ENCODE results near the gene TLCD1. TPM values are rescaled to one million over a fixed set of nuclear protein-coding genes. Genes with fewer than 3 reads are reported as not detected.
"Not testable (repeated sequence)": the region's sequence is repeated elsewhere in the genome, so short reads cannot be mapped to it uniquely, and the experiment has no call there.

The TLCD1 gene
- total RNA-seq, 1 donor: 7.8 TPM

- peak; percentile 99 for TF ChIP-seq CTCF (IDR thresholded peaks at IDR 0.05; ENCODE audit: insufficient read depth, low read length)
- peak; percentile 90 for DNase-seq (ENCODE audit: low read depth)
- peak overlapping the region; percentile 79 for H3K4me3 ChIP-seq (ENCODE audit: low read depth, low read length)
Measured at GRCh38 chr17:28726627-28727491, 826 bp upstream of the TLCD1 start.

DNA sequence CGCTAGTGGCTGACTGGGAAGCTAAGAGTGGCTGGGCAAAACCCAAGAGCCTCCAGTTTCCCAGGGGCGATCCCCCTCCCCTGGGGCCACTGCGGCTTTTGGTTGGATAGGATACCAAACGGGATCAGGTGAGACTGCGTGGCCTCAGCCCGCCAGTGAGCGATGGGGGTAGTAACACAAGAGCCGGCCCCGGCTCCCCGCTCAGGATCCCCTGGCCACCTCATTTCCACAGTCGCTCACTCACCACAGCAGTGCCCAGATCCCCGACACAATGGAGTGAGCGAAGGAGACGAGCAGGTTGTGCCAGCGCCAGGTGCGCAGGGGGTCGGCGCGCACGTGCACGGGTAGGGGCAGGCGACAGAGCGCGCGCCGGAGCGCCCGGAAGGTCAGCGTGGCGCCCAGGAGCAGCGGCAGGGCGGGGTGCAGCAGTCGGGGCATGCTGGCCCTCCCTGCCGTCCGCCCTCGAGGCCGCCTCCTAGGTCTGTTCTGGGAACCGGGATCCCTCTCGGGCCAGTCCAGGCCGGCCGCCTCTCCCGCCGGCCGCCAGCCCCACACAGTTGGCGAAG, 290 bp downstream of the TLCD1 start:
- no peak for TF ChIP-seq CTCF (IDR thresholded peaks at IDR 0.05; ENCODE audit: insufficient read depth, low read length)
- peak; percentile 70 for DNase-seq (ENCODE audit: low read depth)
- peak overlapping the region; percentile 79 for H3K4me3 ChIP-seq (ENCODE audit: low read depth, low read length)

- DNase-seq (ENCODE audit: low read depth): peak; percentile 51
- peak overlapping the region; percentile 79 for H3K4me3 ChIP-seq (ENCODE audit: low read depth, low read length)
- TF ChIP-seq CTCF (IDR thresholded peaks at IDR 0.05; ENCODE audit: insufficient read depth, low read length): no peak
Measured at GRCh38 chr17:28725166-28725659, 820 bp downstream of the TLCD1 start.

DNA sequence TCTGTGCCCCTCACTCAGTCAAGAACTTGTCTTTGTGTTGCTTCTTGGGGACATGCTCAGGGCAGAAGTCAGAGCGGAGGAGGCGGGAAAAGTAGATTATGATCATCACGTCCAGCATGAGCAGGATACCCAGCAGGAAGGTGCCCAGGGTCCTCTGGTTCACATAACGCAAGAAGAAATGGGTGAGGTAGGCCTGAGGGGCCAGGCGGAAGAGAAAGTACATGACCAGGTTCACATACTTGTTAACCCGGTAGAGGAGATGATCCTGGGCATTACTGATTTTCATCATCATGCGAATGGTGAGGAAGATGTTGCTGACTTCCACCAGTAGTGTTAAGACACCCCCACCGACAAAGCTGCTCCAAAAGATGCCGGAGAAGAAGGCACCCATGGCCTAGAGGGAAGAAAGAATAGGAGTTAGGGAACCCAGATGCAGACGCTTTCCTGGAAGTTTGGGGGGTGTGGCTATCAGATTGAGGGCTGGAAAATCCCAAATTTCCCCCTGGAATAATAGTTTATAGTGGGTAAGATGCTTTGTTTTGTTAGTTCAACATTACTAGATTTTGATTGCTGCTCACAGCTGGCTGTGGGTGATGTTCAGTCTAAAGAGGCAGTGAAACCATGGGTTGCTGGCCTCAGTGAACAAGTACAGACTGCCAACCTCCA, 1.4 kb downstream of the TLCD1 start:
- no peak for TF ChIP-seq CTCF (IDR thresholded peaks at IDR 0.05; ENCODE audit: insufficient read depth, low read length)
- H3K4me3 ChIP-seq (ENCODE audit: low read depth, low read length): peak overlapping the region; percentile 79
- DNase-seq (ENCODE audit: low read depth): no peak

DNA sequence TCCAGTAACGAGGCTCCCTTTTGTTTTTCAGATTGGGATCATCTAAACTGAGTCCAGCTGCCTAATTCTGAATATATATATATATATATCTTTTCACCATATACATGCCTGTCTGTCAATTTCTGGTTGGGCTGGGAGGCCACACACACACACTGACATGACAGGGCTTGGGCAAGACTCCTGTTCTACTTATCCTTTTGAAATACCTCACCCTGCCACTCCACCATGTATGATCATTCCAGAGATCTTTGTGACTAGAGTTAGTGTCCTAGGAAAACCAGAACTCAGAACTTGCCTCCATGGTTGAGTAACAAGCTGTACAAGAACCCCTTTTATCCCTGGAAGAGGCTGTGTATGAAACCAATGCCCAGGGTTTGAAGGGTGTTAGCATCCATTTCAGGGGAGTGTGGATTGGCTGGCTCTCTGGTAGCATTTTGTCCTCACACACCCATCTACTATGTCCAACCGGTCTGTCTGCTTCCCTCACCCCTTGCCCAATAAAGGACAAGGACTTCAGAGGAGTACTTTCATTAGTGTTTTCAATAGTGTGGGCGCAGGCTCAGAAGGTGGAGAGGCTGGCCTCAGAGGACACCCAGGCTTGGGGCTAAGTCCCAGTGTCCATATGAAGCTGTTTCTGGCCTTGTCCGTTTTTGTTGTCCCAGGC, 2.1 kb downstream of the TLCD1 start:
- H3K4me3 ChIP-seq (ENCODE audit: low read depth, low read length); DNase-seq (ENCODE audit: low read depth): not testable (repeated sequence)

- no peak for DNase-seq (ENCODE audit: low read depth)
- no peak for TF ChIP-seq CTCF (IDR thresholded peaks at IDR 0.05; ENCODE audit: insufficient read depth, low read length)
- H3K4me3 ChIP-seq (ENCODE audit: low read depth, low read length): no peak overlapping the region
Measured at GRCh38 chr17:28723159-28723835, 2.7 kb downstream of the TLCD1 start.

Data from fibroblast of the aortic adventitia (primary cell).